Measurements from ENCODE around the gene PRKACA.

The PRKACA gene

GRCh38 chr19:14090509-14091080 is 27.0 kb downstream of the PRKACA start, which contains the start of gene SAMD1:
Gene SAMD1 (minus strand): TSS chr19:14090751.
- in situ Hi-C loops (cut with HindIII; ENCODE audit: low sequenced_read_pairs), result loop anchor here (25.0 kb wide), 1 partner anchor 203 kb away; the partner anchor contains the start of gene NANOS3
- peak; percentile 95 for DNase-seq (ENCODE audit: low read depth, low spot score)
- peak within 1 kb of the TSS; percentile 70 for H3K4me3 ChIP-seq (ENCODE audit: low read depth, low read length)
- no peak for TF ChIP-seq CTCF (IDR thresholded peaks at IDR 0.05; ENCODE audit: low read depth, low read length)

GRCh38 chr19:14089662-14090508 is 27.7 kb downstream of the PRKACA start:
- TF ChIP-seq CTCF (IDR thresholded peaks at IDR 0.05; ENCODE audit: low read depth, low read length), result no peak
- H3K4me3 ChIP-seq (ENCODE audit: low read depth, low read length), result peak overlapping the region; percentile 70
- peak; percentile 57 for DNase-seq (ENCODE audit: low read depth, low spot score)
- in situ Hi-C loops (cut with HindIII; ENCODE audit: low sequenced_read_pairs), result loop anchor here (25.0 kb wide), 1 partner anchor 203 kb away; the partner anchor contains the start of gene NANOS3

GRCh38 chr19:14089412-14089661 is 28.2 kb downstream of the PRKACA start:
- in situ Hi-C loops (cut with HindIII; ENCODE audit: low sequenced_read_pairs), result loop anchor here (25.0 kb wide), 1 partner anchor 202 kb away; the partner anchor contains the start of gene NANOS3
- peak overlapping the region; percentile 36 for H3K4me3 ChIP-seq (ENCODE audit: low read depth, low read length)
- TF ChIP-seq CTCF (IDR thresholded peaks at IDR 0.05; ENCODE audit: low read depth, low read length), result peak; percentile 24
- DNase-seq (ENCODE audit: low read depth, low spot score), result no peak

GRCh38 chr19:14088634-14089411 is 28.7 kb downstream of the PRKACA start:
- no peak for DNase-seq (ENCODE audit: low read depth, low spot score)
- in situ Hi-C loops (cut with HindIII; ENCODE audit: low sequenced_read_pairs), result loop anchor here (25.0 kb wide), 1 partner anchor 202 kb away; the partner anchor contains the start of gene NANOS3
- no peak for TF ChIP-seq CTCF (IDR thresholded peaks at IDR 0.05; ENCODE audit: low read depth, low read length)
- peak overlapping the region; percentile 36 for H3K4me3 ChIP-seq (ENCODE audit: low read depth, low read length)

GRCh38 chr19:14086098-14086497 is 31.5 kb downstream of the PRKACA start:
- H3K4me3 ChIP-seq (ENCODE audit: low read depth, low read length), result no peak overlapping the region
- no peak for DNase-seq (ENCODE audit: low read depth, low spot score)
- in situ Hi-C loops (cut with HindIII; ENCODE audit: low sequenced_read_pairs), result loop anchor here (25.0 kb wide), 1 partner anchor 199 kb away; the partner anchor contains the start of gene NANOS3
- no peak for TF ChIP-seq CTCF (IDR thresholded peaks at IDR 0.05; ENCODE audit: low read depth, low read length)

- no peak within 1 kb of the TSS for H3K4me3 ChIP-seq (ENCODE audit: low read depth, low read length)
- no peak for DNase-seq (ENCODE audit: low read depth, low spot score)
- TF ChIP-seq CTCF (IDR thresholded peaks at IDR 0.05; ENCODE audit: low read depth, low read length), result no peak
- in situ Hi-C loops (cut with HindIII; ENCODE audit: low sequenced_read_pairs), result loop anchor here (25.0 kb wide), 1 partner anchor 198 kb away; the partner anchor contains the start of gene NANOS3
These were observed 32.1 kb downstream of the PRKACA start, which contains the start of gene C19orf67 for GRCh38 chr19:14085309-14085995. Gene C19orf67 (minus strand): TSS chr19:14085783. CDS start chr19:14085627, 156 bp downstream.

Data from astrocyte of the spinal cord (primary cell).